ENCODE data around the gene IST1.

Gene IST1

DNA sequence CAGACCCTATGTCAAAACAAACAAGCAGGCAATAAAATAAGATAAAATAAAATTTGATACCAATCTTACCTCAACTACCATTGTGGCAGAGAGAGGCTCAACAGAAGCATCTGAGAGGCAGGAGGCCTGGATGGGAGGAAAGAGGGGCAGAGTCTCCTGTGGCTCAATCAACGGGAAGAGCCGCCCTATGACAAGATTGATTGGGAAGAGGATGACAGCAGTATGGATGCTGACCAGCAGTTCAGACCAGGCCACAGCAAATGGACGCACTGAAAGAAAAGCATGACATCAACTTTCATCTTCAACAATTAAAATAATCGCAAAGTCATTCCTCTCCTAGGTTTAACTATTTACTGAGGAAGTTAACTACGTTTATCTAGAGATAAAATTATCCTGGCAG lies 57.5 kb downstream of the IST1 start:
- no peak for TF ChIP-seq OSR1 (CRISPR knock-in tag; IDR thresholded peaks at IDR 0.05)
- no peak for TF ChIP-seq ZFP3 (CRISPR knock-in tag; IDR thresholded peaks at IDR 0.05)
- TF ChIP-seq, protein P1, sequence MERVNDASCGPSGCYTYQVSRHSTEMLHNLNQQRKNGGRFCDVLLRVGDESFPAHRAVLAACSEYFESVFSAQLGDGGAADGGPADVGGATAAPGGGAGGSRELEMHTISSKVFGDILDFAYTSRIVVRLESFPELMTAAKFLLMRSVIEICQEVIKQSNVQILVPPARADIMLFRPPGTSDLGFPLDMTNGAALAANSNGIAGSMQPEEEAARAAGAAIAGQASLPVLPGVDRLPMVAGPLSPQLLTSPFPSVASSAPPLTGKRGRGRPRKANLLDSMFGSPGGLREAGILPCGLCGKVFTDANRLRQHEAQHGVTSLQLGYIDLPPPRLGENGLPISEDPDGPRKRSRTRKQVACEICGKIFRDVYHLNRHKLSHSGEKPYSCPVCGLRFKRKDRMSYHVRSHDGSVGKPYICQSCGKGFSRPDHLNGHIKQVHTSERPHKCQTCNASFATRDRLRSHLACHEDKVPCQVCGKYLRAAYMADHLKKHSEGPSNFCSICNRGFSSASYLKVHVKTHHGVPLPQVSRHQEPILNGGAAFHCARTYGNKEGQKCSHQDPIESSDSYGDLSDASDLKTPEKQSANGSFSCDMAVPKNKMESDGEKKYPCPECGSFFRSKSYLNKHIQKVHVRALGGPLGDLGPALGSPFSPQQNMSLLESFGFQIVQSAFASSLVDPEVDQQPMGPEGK (CRISPR knock-in tag; IDR thresholded peaks at IDR 0.05; ENCODE audit: borderline replicate concordance), result no peak
- TF ChIP-seq TOX (CRISPR knock-in tag; IDR thresholded peaks at IDR 0.05; ENCODE audit: borderline replicate concordance), result no peak
- TF ChIP-seq ZNF70 (CRISPR knock-in tag; IDR thresholded peaks at IDR 0.05), result no peak
- no peak for TF ChIP-seq ISL1 (CRISPR knock-in tag; IDR thresholded peaks at IDR 0.05)
- TF ChIP-seq ZNF565 (CRISPR knock-in tag; conservative IDR thresholded peaks at IDR 0.05; ENCODE audit: low read depth), result no peak
- TF ChIP-seq BACH2 (CRISPR knock-in tag; IDR thresholded peaks at IDR 0.05; ENCODE audit: borderline replicate concordance), result no peak
- TF ChIP-seq TCF4 (CRISPR knock-in tag; IDR thresholded peaks at IDR 0.05; ENCODE audit: borderline replicate concordance), result no peak
- TF ChIP-seq ZFP30 (CRISPR knock-in tag; IDR thresholded peaks at IDR 0.05), result no peak
- TF ChIP-seq ESRRG (CRISPR knock-in tag; IDR thresholded peaks at IDR 0.05), result no peak
- TF ChIP-seq POU6F1 (CRISPR knock-in tag; IDR thresholded peaks at IDR 0.05; ENCODE audit: borderline replicate concordance, low read depth), result no peak
- no peak for TF ChIP-seq CREB5 (CRISPR knock-in tag; IDR thresholded peaks at IDR 0.05; ENCODE audit: low read depth)
- TF ChIP-seq, protein P2, sequence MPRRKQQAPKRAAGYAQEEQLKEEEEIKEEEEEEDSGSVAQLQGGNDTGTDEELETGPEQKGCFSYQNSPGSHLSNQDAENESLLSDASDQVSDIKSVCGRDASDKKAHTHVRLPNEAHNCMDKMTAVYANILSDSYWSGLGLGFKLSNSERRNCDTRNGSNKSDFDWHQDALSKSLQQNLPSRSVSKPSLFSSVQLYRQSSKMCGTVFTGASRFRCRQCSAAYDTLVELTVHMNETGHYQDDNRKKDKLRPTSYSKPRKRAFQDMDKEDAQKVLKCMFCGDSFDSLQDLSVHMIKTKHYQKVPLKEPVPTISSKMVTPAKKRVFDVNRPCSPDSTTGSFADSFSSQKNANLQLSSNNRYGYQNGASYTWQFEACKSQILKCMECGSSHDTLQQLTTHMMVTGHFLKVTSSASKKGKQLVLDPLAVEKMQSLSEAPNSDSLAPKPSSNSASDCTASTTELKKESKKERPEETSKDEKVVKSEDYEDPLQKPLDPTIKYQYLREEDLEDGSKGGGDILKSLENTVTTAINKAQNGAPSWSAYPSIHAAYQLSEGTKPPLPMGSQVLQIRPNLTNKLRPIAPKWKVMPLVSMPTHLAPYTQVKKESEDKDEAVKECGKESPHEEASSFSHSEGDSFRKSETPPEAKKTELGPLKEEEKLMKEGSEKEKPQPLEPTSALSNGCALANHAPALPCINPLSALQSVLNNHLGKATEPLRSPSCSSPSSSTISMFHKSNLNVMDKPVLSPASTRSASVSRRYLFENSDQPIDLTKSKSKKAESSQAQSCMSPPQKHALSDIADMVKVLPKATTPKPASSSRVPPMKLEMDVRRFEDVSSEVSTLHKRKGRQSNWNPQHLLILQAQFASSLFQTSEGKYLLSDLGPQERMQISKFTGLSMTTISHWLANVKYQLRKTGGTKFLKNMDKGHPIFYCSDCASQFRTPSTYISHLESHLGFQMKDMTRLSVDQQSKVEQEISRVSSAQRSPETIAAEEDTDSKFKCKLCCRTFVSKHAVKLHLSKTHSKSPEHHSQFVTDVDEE (CRISPR knock-in tag; IDR thresholded peaks at IDR 0.05), result no peak
- no peak for TF ChIP-seq PPARA (CRISPR knock-in tag; IDR thresholded peaks at IDR 0.05; ENCODE audit: borderline replicate concordance)
- TF ChIP-seq ZNF8 (CRISPR knock-in tag; IDR thresholded peaks at IDR 0.05), result no peak
- TF ChIP-seq ZC3H10 (CRISPR knock-in tag; IDR thresholded peaks at IDR 0.05), result no peak
- TF ChIP-seq, protein P3, sequence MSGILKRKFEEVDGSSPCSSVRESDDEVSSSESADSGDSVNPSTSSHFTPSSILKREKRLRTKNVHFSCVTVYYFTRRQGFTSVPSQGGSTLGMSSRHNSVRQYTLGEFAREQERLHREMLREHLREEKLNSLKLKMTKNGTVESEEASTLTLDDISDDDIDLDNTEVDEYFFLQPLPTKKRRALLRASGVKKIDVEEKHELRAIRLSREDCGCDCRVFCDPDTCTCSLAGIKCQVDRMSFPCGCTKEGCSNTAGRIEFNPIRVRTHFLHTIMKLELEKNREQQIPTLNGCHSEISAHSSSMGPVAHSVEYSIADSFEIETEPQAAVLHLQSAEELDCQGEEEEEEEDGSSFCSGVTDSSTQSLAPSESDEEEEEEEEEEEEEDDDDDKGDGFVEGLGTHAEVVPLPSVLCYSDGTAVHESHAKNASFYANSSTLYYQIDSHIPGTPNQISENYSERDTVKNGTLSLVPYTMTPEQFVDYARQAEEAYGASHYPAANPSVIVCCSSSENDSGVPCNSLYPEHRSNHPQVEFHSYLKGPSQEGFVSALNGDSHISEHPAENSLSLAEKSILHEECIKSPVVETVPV (CRISPR knock-in tag; IDR thresholded peaks at IDR 0.05), result no peak
- TF ChIP-seq RARB (CRISPR knock-in tag; IDR thresholded peaks at IDR 0.05), result no peak
- ATAC-seq, result no peak

- no peak for ATAC-seq
- TF ChIP-seq POU6F1 (CRISPR knock-in tag; IDR thresholded peaks at IDR 0.05; ENCODE audit: borderline replicate concordance, low read depth) (no peak), ZC3H10 (CRISPR knock-in tag; IDR thresholded peaks at IDR 0.05) (no peak)
Measured at GRCh38 chr16:71954180-71954579, 58.8 kb downstream of the IST1 start.

- no peak for ATAC-seq
- TF ChIP-seq CREB5 (CRISPR knock-in tag; IDR thresholded peaks at IDR 0.05; ENCODE audit: low read depth), result no peak
- TF ChIP-seq TCF4 (CRISPR knock-in tag; IDR thresholded peaks at IDR 0.05; ENCODE audit: borderline replicate concordance), result no peak
- no peak for TF ChIP-seq SNAI2 (CRISPR knock-in tag; IDR thresholded peaks at IDR 0.05)
- TF ChIP-seq, protein P1 (CRISPR knock-in tag; IDR thresholded peaks at IDR 0.05; ENCODE audit: borderline replicate concordance), result no peak
- TF ChIP-seq RARB (CRISPR knock-in tag; IDR thresholded peaks at IDR 0.05), result no peak
- no peak for TF ChIP-seq TOX (CRISPR knock-in tag; IDR thresholded peaks at IDR 0.05; ENCODE audit: borderline replicate concordance)
- TF ChIP-seq, protein P3 (CRISPR knock-in tag; IDR thresholded peaks at IDR 0.05), result no peak
- no peak for TF ChIP-seq BACH2 (CRISPR knock-in tag; IDR thresholded peaks at IDR 0.05; ENCODE audit: borderline replicate concordance)
Measured at GRCh38 chr16:71954699-71955195, 59.4 kb downstream of the IST1 start.
